Spinal cord (tissue), 10 donors: ENCODE data around the gene STPG3. TPM values are rescaled to one million over a fixed set of nuclear protein-coding genes. Genes with fewer than 3 reads are reported as not detected.

Experiments used
- DNase-seq, 6 donors: peaks; one replicate each; pipeline versions ENCODE4 v3.0.0 to v3.0.0-alpha.2; 2013 to 2015; ENCODE audit warnings: low spot score in 6 of 6, low read depth in 4 of 6
- H3K27ac ChIP-seq: one replicate; pipeline ENCODE4 v1.5.1; 2013; ENCODE audit warnings: low read depth, low read length, control low read depth
- H3K27me3 ChIP-seq: one replicate; pipeline ENCODE4 v1.6.1; 2013; ENCODE audit warnings: low read length; ENCODE audit not compliant: control insufficient read depth, insufficient read depth
- H3K36me3 ChIP-seq: one replicate; pipeline ENCODE4 v1.6.1; 2013; ENCODE audit warnings: low read length; ENCODE audit not compliant: control insufficient read depth, insufficient read depth
- H3K4me1 ChIP-seq: one replicate; pipeline ENCODE4 v1.6.1; 2013; ENCODE audit warnings: low read length; ENCODE audit not compliant: control insufficient read depth, insufficient read depth
- H3K4me3 ChIP-seq: one replicate; pipeline ENCODE4 v1.5.1; 2013; ENCODE audit warnings: low read depth, low read length, control low read depth
- H3K9me3 ChIP-seq: one replicate; pipeline ENCODE4 v1.6.1; 2013; ENCODE audit warnings: low read length; ENCODE audit not compliant: control insufficient read depth, insufficient read depth
- whole genome bisulfite sequencing: methylation state at CpG from one replicate; pipeline ENCODE4 v1.1.5; 2013; ENCODE audit warnings: missing lambda C conversion rate; ENCODE audit not compliant: insufficient coverage; 5-methylcytosine and 5-hydroxymethylcytosine counted together
- polyA plus RNA-seq, 2 donors: library from polyadenylated mRNA; unstranded; fragments of 120-200 nt; gene quantifications; one replicate each; pipeline ENCODE4 v1.2.1, GENCODE V29; 2013; ENCODE audit not compliant: insufficient read length in 2 of 2
- total RNA-seq, 2 donors: library from RNA; depleted of rRNA in 1 of 2; stranded (reverse); fragments of 120-200 nt in 1 of 2; fragments of >200 nt in 1 of 2; gene quantifications; one replicate each; pipeline versions ENCODE4 v1.2.3 to v1.2.4, GENCODE V29; 2013 to 2014
- donor health status: healthy.

Gene STPG3
- total and polyA plus RNA-seq, 4 donors = 0.32 to 0.68 TPM; not detected in 2

DNA sequence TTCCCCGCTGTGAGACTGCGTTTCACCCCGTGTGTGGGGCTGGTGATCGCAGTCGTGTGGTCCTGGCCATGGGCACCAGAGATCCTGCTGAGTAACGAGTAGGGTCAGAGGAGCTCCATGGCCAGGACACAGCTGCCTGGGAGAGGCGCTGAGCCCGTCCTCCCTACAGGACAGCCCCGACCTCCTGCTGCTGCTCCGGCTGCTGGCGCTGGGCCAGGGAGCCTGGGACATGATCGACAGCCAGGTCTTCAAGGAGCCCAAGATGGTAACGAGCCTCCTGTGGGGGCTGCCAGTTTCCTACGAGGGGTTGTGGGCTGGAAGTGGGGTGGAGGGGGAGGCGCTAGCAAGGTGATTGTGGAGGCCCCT, 15.1 kb downstream of the STPG3 start:
- H3K9me3 ChIP-seq = no peaks in the 10 kb centered on the region
- H3K36me3 ChIP-seq = peaks cover 91% of the 10 kb centered on the region
- peaks cover 4% of the 10 kb centered on the region for H3K4me1 ChIP-seq
- no peaks in the 10 kb centered on the region for H3K27me3 ChIP-seq
- WGBS = 85% methylated on average over 15 of the region's 15 CpGs
- H3K4me3 ChIP-seq = no peak overlapping the region
- H3K27ac ChIP-seq = no peak overlapping the region
- no peak for DNase-seq

DNA sequence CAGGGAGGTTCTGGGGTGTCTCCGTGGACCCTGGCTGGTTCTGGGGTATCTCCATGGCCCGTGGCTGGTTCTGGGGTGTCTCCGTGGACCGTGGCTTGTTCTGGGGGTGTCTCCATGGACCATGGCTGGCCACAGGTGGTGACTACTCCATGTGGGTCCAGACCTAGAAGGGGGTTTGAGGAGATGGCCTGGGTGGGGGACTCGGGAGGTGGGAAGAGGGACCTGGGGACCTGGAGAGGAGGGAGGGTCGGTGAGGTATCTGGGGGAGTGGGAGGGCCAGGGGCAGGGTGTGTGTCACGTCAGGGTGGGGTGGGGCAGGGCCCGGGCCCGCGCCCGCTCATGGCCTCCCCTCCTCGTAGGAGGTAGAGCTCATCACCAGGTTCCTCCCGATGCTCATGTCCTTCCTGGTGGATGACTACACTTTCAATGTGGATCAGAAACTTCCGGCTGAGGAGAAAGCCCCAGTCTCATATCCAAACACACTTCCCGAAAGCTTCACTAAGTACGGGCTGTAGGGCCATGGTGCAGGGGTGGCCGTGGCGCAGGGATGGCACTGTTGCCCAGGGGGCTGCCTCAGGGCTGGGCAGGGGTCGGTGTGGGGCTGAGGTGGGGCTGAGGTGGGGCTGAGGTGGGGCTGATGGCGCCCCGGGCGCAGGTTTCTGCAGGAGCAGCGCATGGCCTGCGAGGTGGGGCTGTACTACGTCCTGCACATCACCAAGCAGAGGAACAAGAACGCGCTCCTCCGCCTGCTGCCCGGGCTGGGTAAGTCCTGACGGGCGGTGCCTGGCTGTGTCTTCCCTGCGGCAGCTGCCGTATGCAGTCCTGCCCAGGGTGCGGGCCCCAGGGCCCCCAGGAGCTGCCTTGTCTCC, 15.7 kb downstream of the STPG3 start:
- peaks cover 92% of the 10 kb centered on the region for H3K36me3 ChIP-seq

DNA sequence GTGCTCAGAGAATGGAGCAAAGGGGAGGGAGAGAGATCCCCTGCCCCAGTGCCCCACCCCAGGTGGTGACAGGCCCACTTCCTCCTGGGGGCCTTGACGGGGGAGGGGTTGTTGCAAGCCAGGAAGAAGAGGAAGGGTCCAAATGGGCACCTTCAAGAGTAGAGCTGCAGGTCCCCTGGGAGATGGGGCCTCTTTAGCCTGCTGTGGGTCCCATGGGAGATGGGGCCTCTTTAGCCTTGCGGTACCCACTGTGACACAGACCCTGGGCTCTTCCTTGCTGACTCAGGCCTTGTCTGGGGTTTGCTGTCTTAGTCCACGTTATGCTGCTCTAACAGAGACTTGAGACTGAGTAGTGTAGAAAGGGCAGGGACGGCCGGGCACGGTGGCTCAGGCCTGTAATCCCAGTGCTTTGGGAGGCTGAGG, 16.9 kb downstream of the STPG3 start:
- DNase-seq = peak in 1 of 6 donors; percentile 0
- 100% methylated on average over 3 of the region's 6 CpGs for WGBS
- Histone ChIP-seq H3K9me3 (no peaks in the 10 kb centered on the region), H3K27ac (no peak overlapping the region), H3K4me1 (no peaks in the 10 kb centered on the region), H3K36me3 (peaks cover 97% of the 10 kb centered on the region), H3K27me3 (no peaks in the 10 kb centered on the region), H3K4me3 (no peak overlapping the region)

More for the DNA sequence above, 15.7 kb downstream of the STPG3 start:
- no peak overlapping the region for H3K27ac ChIP-seq
- no peaks in the 10 kb centered on the region for H3K27me3 ChIP-seq
- WGBS = 97% methylated on average over 28 of the region's 34 CpGs
- peaks cover under 1% of the 10 kb centered on the region for H3K4me1 ChIP-seq
- H3K9me3 ChIP-seq = no peaks in the 10 kb centered on the region
- no peak for DNase-seq
- no peak overlapping the region for H3K4me3 ChIP-seq

DNA sequence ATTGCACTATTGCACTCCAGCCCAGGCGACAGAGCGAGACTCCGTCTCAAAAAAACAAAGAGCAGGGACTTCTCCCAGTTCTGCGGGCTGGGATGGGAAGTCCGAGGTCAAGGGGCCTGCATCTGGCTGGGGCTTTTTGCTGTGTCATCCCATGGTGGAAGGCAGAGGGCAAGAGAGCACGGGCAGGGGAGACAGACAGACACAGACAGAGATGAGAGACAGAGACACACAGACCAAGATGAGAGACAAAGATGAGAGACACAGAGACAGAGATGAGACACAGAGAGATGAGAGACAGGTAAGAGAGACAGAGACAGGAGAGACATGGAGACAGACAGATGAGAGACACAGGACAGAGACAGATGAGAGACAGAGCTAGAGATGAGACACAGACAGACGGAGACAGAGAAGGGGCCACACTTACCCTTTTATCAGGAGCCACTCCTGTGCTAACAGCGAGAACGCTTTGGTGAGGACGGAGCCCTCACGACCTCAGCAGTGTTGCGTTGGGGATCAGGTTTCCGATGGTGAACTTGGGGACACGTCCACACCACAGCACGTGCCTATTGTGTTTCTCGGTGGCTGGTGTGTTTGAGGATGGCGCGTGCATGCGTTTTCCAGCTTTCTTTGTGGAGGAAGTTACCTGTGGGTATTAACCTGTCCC, 17.6 kb downstream of the STPG3 start:
- DNase-seq = peak in 1 of 6 donors; percentile 0
- peaks cover 96% of the 10 kb centered on the region for H3K36me3 ChIP-seq
- H3K4me1 ChIP-seq = no peaks in the 10 kb centered on the region
- WGBS = 93% methylated on average over 18 of the region's 19 CpGs
- H3K4me3 ChIP-seq = no peak overlapping the region
- H3K9me3 ChIP-seq = no peaks in the 10 kb centered on the region
- no peak overlapping the region for H3K27ac ChIP-seq
- H3K27me3 ChIP-seq = no peaks in the 10 kb centered on the region

DNA sequence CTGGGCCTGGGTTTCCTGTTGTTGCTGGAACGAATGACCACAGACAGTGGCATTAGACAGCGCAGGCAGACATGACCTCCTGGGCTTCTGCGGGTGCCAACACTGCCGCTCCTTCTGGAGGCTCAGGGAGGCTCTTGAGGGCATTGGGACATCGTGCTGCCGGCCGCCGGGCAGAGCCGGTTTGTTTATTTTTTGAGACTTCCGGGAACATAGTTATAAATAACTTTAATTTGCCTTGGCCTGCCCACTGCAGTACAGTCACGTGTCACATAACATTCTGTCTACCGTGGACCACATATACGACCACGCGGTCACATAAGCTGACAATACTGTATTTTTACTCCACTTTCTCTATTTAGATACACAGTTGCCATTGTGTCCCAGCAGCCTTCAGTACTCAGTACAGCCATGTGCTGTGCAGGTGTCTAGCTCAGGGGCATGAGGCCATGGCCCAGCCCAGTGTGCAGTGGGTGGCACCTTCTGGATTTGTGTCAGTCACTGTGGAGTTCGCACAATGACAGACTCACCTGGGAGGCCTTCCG, 18.2 kb downstream of the STPG3 start:
- peak in 1 of 6 donors; percentile 0 for DNase-seq
- no peak overlapping the region for H3K4me3 ChIP-seq
- H3K9me3 ChIP-seq = no peaks in the 10 kb centered on the region
- 94% methylated on average over 13 of the region's 17 CpGs for WGBS
- H3K27ac ChIP-seq = no peak overlapping the region
- peaks cover 2% of the 10 kb centered on the region for H3K4me1 ChIP-seq
- H3K27me3 ChIP-seq = no peaks in the 10 kb centered on the region
- peaks cover 96% of the 10 kb centered on the region for H3K36me3 ChIP-seq

DNA sequence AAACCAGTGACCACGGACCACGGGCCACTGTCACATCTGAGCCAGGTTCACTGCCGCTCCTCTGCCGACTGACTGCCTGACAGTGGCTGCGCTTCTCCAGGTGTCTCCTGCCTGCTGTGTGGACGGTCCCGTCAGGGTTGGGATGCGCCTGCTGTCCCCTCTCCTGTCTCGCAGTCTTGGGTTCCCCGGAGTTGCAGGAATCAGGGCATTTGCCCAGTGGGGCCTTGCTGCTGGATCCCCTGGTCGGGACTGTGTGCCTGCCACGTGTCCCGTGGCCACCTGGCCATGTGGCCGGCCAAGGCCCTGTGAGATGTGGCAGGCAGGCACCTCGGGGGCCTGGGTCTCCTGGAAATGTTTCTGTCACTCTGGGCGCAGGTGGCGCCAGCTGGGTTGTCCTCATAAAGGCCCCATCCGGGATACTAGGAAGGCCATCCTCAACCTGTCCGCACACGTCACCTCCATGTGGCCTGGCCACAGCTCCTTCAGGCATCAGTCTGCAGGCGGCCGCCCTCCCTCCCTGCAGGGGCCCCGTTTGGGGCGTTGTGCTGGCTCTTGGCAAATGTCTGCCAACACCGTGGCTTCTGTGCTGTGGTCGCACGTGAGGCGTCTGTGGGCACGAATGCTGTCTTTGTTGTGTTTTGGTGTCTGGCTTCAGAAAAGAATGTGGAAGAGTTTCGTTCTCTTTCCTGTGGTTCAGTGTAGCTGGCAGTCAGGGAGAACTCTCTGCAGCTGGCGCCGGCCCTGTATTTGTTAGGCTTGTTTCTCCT, 20.0 kb downstream of the STPG3 start:
- Histone ChIP-seq H3K27me3 (peaks cover 2% of the 10 kb centered on the region), H3K9me3 (no peaks in the 10 kb centered on the region), H3K4me1 (peaks cover 10% of the 10 kb centered on the region), H3K4me3 (no peak overlapping the region), H3K27ac (no peak overlapping the region), H3K36me3 (peaks cover 95% of the 10 kb centered on the region)
- WGBS = 89% methylated on average over 28 of the region's 32 CpGs
- peak in 1 of 6 donors; percentile 0 for DNase-seq

DNA sequence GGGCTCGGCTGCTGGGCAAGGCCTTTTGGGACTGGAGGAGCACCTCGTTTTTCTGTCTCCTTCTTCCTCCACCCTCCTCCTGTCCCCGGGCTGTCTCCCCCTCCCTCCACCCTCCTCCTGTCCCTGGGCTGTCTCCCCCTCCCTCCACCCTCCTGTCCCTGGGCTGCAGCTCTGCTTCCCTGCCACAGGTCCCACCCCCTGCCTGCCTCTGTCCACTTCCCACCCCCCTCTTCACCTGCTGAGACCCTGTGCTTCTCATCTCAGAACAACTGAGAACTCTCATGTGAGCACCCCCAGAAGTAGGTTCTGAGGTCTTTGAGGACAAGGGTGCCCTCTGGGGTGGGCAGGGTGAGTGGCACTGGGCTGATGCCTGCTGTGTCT, 20.6 kb downstream of the STPG3 start:
- Histone ChIP-seq H3K4me1 (peaks cover 15% of the 10 kb centered on the region), H3K36me3 (peaks cover 92% of the 10 kb centered on the region)

DNA sequence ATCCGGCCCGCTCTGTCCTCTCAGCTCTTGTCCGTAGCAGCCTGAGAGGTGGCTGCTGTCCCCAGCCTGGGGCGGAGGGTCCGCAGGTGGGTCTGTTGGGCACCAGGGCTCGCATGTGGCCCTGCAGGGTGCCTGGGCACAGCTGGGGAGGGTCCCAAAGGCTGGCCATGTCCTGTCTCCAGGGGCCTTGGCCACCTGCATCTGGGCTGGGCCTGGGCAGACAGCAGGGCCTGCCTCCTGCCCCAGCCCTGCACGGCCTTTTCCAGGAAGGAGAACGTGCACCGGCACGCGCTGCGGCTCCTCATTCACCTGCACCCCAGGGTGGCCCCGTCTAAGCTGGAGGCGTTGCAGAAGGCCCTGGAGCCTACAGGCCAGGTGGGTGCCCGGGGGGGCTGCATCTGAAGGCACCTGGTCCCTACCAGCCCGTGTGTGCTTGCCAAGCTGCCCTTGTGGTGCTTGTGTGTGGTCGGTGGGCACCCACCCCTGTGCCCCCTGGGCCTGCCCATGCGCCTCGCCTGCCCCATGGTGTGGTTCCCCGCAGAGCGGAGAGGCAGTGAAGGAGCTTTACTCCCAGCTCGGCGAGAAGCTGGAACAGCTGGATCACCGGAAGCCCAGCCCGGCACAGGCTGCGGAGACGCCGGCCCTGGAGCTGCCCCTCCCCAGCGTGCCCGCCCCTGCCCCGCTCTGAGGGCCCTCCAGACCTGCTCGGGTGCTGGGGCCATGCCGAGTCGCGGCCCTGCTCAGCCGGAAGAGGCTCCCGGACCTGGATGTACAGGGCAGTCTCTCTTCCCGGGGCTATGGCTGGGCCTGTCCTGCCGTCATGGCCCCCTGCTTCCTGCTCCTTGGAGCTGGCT, 21.4 kb downstream of the STPG3 start:
- peaks cover 85% of the 10 kb centered on the region for H3K36me3 ChIP-seq

More for the DNA sequence above, 20.6 kb downstream of the STPG3 start:
- no peak for DNase-seq
- no peaks in the 10 kb centered on the region for H3K9me3 ChIP-seq
- H3K27ac ChIP-seq = no peak overlapping the region
- 51% methylated on average over 3 of the region's 3 CpGs for WGBS
- H3K27me3 ChIP-seq = peaks cover 8% of the 10 kb centered on the region
- no peak overlapping the region for H3K4me3 ChIP-seq

More for the DNA sequence above, 21.4 kb downstream of the STPG3 start:
- H3K27ac ChIP-seq = no peak overlapping the region
- peaks cover 16% of the 10 kb centered on the region for H3K27me3 ChIP-seq
- no peak overlapping the region for H3K4me3 ChIP-seq
- DNase-seq = no peak
- 92% methylated on average over 39 of the region's 39 CpGs for WGBS
- no peaks in the 10 kb centered on the region for H3K9me3 ChIP-seq
- peaks cover 23% of the 10 kb centered on the region for H3K4me1 ChIP-seq
